GM18873 (cell line): ENCODE measurements around the gene DCC.

Experiments used
- ATAC-seq: cut with Tn5 transposase; IDR thresholded peaks from one replicate; pipeline ENCODE4 v1.9.1; 2021; ENCODE audit warnings: mild to moderate bottlenecking, moderate library complexity, moderate number of reproducible peaks; ENCODE audit not compliant: unreplicated experiment, low FRiP score

The DCC gene

DNA sequence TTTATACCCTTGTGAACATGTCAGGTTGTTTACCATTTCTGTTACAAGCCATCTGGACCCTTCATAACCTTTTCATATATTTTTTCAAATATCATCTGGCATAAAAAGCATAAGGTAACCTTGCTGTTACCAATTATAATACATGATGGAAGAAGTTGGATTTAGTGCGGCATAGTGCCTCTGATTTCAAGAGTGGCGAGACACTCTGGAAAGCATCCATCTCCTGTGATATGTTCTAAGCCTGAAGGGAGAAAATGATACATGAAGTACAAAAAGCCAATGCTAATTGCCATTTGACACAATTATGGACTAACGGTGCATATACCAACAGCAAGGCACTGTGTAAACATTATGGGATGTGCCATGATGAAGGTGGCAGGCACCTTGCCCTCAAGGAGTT is 75.1 kb downstream of the DCC start:
- ATAC-seq: no peak

DNA sequence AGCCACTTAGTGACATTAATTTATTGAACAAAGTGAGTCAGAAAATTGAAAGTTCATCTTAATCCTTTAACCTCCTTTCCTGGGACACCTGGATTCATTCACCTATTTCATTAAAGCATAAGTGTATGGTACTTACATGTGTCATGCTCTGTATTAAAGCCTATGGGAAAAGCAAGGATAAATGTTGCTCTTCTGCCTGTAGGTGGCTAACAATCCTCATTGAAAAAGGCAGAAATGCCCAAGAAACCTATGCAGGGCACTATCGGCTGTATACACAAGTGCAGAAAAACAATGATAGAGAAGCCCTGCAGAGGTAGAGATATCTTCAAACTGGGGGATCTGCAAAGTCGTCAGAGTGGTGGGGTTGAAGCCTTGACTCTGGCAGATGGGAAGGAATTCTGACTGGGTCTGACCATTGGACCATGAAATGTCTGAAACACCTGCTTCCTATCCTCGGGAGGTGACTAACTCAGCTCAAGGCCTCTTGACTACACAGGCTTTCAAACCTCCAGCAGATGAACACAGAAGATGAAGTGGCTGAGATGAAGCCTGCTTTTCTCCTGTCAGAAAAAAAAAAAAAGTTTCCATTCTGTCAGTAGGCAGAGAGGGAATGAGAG is 83.1 kb downstream of the DCC start:
- ATAC-seq: no peak

DNA sequence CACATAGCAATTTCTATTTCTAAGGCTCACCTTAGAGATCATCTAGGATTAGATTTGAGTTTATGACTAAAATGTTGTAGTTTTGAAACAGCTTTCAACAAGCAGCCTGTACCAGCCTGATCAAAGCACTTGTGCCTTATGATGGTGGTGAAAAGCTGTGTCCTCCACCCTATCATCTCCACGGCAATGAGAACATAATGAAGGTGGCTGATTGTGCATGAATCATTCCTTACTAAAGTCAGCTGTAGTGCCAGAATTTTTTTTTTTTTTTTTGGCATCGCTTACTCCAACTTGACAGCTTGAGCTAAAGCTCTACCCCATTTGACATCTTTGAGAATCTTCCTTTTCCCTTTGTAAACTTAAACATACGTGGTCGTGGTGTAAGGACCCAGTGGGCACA is 86.0 kb downstream of the DCC start:
- ATAC-seq: no peak

DNA sequence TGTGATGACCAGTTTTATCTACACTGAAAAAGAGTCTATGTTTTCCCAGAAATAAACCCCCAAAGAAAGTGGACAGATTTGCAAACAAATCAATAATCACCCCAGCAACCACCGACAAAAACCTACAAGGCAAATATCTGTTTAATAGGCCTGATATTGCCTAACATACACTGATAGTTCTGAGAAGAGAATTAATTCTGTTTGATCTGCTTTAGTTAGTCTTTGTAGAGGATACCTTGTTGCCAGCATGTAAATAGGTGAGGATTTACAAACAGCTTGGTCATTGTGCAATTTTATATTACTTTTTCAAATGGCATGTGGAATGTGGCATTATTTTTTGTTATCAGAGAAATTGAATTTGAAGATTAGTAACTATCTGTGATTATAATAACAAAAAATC is 86.5 kb downstream of the DCC start:
- ATAC-seq: no peak

DNA sequence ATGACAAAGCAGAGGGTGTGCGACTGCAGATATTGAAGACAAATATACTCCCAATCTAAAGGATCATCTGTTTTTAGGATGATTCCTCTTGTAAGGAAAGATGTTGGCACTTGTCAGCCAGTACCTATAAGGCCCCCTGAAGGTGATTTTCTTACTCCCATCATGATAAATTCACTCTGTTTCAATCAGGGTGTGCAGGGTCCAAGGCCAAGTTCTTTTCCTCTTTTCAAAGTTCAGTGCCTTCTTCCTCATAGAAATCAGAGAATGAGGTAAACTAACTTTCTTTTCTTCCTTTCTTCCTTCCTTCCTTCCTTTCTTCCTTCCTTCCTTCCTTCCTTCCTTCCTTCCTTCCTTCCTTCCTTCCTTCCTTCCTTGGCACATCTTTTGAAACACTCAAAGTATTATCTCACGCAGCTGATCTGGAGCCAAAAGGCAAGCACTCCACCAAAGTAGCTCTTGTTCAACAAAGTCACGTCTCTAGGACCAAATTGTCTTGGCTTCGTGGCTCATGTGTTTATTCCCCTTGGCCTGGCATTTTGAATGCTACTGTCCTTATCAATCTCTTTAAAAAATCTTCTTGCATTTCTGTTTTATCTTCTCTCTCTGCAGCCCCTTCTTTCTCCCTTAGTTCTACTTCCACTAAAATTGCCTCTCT is 87.7 kb downstream of the DCC start:
- no peak for ATAC-seq

DNA sequence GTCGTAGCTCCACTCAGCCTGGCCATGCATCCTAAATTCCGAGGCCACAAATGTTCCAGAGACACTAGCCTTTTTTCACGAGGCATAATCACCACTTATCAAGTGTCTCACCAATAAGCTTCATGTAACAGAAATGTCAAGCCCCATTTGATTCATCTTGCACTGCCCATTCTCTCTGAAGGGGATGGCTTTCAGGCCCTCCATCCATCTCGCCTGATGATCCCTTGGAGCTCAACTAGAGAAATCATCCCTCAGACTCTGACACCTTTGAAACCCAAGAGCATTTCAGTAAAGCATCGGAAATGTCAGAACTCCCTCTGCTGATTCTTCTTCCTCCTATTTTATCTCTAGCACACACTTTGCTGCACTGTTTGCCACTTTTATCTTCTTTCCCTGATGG is 91.7 kb downstream of the DCC start:
- no peak for ATAC-seq

DNA sequence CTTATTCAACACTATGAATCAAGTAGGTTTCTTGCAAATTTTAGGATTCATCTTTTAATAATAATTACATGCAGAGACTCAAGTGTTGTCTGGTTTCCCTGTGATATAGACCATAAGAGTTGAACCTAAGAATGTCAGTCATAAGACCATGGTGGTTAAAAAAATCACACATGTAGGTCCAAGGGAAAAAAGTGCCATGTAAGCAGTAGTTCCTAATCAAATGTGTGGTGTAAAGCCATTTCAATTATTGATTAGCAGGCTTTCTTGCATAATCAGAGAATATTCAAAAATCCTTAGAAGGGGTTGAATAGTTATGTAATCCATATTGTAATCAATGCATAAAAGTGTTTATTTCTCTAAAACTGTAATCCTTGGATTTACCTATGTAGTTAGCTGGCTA is 93.8 kb downstream of the DCC start:
- ATAC-seq: no peak

DNA sequence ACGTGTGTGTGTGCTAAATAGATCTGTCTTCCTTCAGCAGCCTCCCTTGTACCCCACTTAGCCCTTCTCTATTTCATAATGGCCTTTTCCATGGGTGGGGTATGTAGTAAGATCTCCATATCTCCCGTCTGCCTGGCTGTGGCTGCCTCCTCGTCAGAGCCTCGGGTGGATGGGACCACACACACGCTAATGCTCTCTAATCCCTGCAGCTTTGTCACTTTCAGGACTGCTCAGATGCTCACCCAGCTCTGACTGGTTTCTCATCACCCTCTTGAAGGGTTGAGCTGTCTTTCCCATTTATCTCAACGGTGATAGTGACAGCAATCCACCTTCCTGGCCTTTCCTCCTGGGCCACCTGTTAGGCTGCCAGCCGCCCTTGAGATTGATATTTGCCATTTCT is 95.3 kb downstream of the DCC start:
- no peak for ATAC-seq

DNA sequence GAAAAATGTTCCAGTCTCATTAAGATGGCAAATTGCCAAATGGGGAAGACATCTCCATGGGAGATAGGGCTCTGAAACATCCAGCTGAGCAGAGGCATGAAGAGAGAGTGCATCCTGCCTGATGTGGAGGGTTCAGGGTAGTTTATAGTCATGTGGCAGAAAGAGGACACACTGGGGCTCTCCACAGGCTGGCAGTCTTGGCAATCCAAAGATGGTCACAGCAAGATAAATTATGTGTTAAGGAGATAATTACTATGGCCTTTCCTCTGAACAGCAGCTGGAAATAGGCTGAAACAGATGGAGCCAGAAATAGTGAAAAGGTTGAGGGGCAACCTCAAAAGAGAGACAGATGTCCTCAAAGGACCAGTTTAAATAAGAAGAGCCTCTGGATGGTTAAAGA is 97.2 kb downstream of the DCC start:
- no peak for ATAC-seq

DNA sequence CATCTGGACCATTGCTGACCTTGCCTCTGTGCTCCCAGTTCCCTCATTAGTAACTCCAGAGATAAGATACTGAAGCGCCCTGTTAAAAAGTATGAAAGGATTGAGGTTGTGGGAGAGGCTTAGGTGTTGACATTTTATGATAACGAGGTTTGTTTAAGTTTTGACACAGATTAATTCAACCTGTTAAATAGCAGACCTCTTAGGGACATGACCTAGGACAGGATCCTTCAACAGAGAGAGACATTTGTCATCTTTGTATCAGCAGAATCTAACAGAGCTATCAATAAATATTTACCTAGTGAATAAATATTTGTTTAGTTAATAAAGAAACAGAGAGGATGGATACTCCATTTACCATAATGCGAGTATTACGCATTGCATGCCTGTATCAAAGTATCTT is 99.5 kb downstream of the DCC start:
- ATAC-seq: no peak

DNA sequence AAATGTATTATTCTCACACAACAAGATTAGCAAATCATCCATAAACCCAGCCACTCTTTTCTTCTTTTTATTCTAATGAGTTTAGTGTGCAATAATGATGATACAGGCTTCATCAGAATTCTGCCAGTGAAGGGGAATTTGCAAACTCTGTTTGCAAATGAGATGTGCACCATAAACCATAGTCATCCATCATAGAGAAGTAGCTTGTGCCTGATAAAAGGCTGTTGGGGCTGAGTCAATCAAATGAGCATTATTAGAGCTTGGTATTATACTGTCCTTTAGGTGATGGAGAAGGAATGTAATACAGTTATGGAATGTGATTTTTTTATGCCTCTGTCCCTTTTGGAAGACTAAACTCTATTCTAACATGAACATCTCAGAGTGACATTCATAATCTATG is 101.8 kb downstream of the DCC start:
- ATAC-seq: no peak

DNA sequence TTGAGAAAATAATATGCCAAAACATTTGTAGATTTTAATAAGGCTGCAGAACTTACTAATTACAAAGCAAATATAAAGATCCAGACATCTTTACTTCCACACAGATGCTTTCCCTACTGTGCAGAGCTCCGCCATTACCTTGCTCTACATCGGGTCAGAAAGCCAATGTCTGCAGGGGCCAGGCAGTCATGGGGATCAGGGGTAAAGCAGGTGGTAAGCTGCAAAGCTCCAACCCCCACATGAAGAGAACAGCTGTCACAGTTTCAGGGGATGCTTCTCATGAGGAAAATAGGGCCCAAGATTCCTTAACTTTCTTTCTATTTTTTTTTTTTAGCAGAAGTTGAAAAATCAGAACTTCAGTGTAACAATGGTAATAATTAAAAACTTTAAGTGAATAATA is 102.7 kb downstream of the DCC start:
- ATAC-seq: no peak

DNA sequence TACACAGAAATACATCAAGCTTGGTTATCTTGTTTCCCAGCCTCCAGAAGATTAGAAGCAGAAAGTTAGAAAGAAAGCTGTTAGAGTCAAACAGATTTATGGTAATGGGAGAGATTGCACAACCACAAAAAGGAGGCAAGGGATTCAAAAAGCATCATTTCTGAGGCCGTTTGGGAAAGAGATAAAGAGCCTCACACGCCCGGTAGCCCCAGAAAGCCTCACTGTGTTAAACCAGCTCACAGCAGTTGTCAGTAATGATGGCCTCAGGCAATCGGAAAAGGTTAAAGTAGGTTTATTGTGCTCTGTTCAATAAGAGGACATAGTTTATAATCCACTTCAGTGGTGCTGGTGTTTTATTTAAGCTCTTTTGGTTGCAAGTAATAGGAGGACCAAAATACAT is 111.3 kb downstream of the DCC start:
- no peak for ATAC-seq

DNA sequence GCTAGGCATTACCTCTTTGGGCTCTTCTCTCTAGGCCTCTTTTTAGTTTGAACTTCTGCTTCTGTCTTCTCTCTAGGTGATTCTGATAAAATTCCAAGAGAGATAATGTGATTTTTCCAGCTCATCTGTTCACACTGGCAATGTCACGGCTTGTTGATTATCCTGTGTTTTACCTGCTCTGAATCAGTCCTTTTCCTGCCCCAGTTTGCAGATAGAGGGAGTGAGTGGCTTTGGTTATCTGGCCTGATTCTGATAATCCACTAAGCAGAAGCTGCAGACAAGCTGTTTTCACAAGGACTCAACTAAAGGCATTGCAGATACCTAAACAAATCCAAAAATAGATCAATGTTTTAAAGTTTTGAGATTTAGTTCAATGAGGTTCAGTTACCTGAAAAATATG is 111.9 kb downstream of the DCC start:
- ATAC-seq: no peak

DNA sequence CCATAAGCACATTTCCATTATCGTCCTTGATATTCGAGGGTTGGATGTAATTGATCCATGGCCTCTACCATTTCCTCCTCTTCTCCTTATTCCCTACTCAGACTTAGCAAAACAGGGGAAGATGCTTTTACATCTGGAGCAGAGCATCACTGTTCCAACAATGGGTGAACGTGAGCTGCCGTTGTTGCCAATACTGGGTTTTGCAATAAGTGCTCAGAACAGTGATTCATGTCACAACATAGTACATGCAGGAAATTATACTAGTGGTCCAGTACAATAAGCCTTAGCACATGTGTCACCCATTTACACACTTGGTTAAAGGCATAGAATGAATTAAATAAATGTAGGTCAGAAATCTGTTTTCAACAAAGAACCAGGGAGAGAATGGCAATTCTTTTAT is 112.4 kb downstream of the DCC start:
- no peak for ATAC-seq

DNA sequence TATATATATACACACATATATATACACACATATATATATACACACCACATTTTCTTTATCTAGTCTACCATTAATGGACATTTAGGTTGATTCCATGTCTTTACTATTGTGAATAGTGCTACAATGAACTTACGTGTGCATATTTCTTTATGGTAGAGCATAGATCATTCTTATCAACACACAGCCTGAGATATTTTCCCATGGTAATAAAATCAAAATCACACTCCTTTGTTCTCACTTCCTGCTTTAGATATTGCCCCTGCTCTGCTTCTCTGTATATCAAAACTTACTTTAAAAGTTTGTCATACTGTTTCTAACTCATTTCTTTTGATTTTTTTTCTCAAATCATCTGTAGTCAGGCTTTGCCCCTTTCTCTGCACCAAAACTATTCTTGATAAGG is 119.9 kb downstream of the DCC start:
- no peak for ATAC-seq

DNA sequence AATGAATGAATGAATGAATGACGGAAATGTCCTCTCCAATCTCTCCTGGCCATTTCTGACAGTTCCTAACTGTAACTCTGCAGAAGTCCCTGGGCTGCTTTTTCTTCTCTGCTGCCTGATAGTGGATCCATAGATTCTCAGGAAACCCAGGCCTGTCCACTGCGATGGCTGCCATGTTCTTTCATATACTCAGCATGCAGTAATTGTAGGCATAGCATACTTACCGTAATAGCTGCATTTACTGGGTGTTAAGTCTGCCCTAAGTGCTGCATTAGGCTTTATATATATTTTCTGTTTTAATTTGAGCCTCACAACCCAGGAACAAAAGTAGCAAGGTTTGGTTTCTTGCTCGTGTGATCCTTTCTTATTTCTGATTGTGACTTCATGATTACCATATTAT is 122.9 kb downstream of the DCC start:
- ATAC-seq: no peak

DNA sequence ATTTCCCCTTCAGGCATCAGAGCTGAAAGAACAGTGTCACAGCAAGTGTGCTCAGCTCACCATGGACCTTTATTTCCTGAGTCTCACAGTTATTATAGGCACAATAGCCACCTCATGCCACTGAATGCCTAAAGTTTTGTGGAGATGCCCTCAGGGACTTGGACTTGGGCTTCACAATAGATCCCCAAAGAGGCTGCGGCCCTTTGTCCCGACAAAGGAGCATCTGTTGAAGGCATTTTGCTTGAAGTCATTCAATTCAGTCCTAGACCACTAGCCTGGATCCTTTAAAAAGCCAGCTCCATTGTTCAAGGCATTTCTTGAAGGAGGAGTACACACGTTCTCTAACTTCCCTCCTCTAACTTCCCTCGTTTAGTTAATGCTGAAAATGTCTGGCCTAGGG is 125.4 kb downstream of the DCC start:
- no peak for ATAC-seq

DNA sequence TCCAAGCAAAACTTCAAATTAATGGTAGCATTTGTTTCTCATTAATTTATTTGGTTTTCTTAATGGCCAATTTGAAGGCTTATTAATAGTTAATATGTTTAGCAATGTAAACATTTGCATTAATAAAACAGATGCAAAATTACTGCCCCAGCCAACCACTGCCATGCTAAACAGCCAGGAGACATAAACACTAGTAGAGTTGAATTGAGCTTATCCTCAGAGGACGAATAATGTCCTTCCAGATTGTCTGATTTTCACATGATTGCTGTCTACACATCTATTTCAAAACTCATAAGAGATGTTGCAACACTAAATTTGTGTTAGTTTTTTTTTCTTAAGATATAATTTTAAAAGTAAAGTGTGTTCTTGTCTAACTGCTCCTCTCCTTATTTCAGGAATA is 128.5 kb downstream of the DCC start:
- ATAC-seq: no peak

DNA sequence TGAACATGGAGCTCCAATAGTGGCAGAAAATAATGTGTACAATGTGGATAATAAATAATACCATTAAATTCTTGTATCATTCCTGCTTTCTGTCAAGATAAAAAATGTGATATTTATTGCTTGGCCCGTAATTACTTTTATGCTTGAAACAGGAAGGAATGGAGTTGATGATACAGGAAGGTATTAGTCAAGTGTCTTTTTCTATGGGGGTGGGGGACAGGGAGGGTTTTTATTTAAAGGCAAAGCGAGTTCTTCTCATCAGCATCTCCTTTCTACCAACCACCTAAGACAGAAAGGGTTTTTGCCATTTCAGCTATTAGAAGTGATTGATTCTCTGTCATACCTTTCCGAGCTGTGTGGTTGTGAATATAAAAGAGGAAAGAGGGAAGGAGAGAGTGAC is 135.3 kb downstream of the DCC start:
- ATAC-seq: no peak

DNA sequence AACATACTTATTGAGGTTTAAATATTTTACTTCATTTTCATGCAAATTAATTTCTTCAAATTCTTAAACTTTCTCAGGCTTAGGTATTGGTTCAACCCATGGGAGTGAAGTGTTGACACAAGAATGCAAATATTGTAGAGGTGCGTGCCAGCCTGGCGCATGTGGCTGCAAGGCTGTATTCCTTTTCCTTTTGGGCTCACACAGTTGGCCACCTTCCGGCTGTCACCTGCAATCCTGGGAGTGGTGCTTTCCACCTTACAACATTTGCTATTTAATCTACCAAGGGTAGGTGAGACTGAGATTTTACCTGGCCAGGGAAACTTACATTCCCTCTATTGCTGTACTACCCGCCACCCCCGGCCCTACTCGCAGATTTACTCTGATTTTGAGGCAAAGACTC is 141.1 kb downstream of the DCC start:
- ATAC-seq: no peak

DNA sequence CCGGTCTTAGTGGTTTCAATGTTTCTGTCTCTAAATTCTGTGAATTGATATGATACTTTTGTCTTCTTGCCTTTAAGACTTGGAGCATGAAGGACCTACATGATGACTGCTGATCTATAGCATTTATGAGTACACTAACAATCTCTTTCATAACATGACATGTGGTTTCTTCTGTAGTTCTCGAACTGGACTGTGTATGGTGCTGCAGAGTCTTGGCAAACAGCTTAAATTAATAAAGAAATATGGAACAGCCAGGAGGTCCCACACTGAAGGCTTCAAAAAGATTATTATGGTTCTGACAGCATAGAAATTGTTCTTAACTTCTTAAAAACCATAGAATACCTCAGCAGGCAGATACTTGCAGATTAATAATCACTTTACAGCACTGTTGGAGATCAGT is 145.0 kb downstream of the DCC start:
- ATAC-seq: no peak

DNA sequence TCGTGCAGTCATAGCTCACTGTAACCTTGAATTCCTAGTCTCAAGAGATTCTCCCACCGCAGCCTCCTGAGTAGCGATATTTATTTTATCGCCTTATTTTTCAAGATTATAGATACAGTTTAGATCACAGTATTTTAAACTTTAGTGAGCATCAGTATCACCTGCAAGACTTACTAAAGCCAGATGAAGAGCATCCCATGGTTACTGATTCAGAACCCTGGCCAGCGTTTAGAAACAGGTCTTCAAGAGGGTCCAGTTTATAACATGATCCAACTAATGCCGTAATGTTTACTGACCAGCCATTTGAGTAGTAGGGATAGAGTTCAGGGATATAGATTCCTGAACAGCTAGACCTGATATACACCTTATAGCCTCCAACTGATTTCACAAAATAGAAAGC is 146.1 kb downstream of the DCC start:
- ATAC-seq: no peak
